GM18867 (cell line): Measurements from ENCODE around the gene SEC22B.
"Not testable (repeated sequence)": the region's sequence is repeated elsewhere in the genome, so short reads cannot be mapped to it uniquely, and the experiment has no call there.

Source experiments
- ATAC-seq: cut with Tn5 transposase; IDR thresholded peaks from one replicate; pipeline ENCODE4 v1.9.1; 2021; ENCODE audit warnings: mild to moderate bottlenecking, moderate library complexity; ENCODE audit not compliant: unreplicated experiment

The SEC22B gene

GRCh38 chr1:120176092-120176855 lies at the start of gene SEC22B:
Gene SEC22B (minus strand): TSS chr1:120176520. CDS start chr1:120176381, 139 bp downstream.
- ATAC-seq = peak; percentile 99

- not testable (repeated sequence) for ATAC-seq
These were observed 41.6 kb upstream of the SEC22B start for GRCh38 chr1:120217933-120218332.

GRCh38 chr1:120217175-120217929 lies 41.0 kb upstream of the SEC22B start:
- not testable (repeated sequence) for ATAC-seq

- not testable (repeated sequence) for ATAC-seq
These were observed 37.3 kb upstream of the SEC22B start for GRCh38 chr1:120213606-120214005.

- not testable (repeated sequence) for ATAC-seq
These were observed 34.4 kb upstream of the SEC22B start for GRCh38 chr1:120210754-120211153.

GRCh38 chr1:120196863-120197775 lies 20.8 kb upstream of the SEC22B start:
- not testable (repeated sequence) for ATAC-seq

GRCh38 chr1:120188626-120189025 lies 12.3 kb upstream of the SEC22B start:
- ATAC-seq = not testable (repeated sequence)

- ATAC-seq = not testable (repeated sequence)
These were observed 5.9 kb upstream of the SEC22B start for GRCh38 chr1:120182176-120182707.

GRCh38 chr1:120179811-120180690 lies 3.7 kb upstream of the SEC22B start:
- not testable (repeated sequence) for ATAC-seq

GRCh38 chr1:120178799-120179756 lies 2.8 kb upstream of the SEC22B start:
- no peak for ATAC-seq

- not testable (repeated sequence) for ATAC-seq
These were observed 1.7 kb upstream of the SEC22B start for GRCh38 chr1:120178058-120178457.

- ATAC-seq = peak; percentile 16
These were observed 632 bp downstream of the SEC22B start for GRCh38 chr1:120175688-120176087.

- not testable (repeated sequence) for ATAC-seq
These were observed 11.6 kb downstream of the SEC22B start for GRCh38 chr1:120164761-120165160.

- not testable (repeated sequence) for ATAC-seq
These were observed 14.3 kb downstream of the SEC22B start for GRCh38 chr1:120162015-120162414.

- not testable (repeated sequence) for ATAC-seq
These were observed 17.8 kb downstream of the SEC22B start for GRCh38 chr1:120158495-120158894.

GRCh38 chr1:120158086-120158485 lies 18.2 kb downstream of the SEC22B start:
- not testable (repeated sequence) for ATAC-seq

GRCh38 chr1:120150138-120150822 lies 26.0 kb downstream of the SEC22B start:
- ATAC-seq = not testable (repeated sequence)
